ENCODE measurements around the gene FHAD1. TPM values are rescaled to one million over a fixed set of nuclear protein-coding genes. Genes with fewer than 3 reads are reported as not detected.
A peak's percentile ranks its signal among the peaks of the same experiment; 100 is the strongest.

FHAD1 gene
- total RNA-seq, 1 experiment from 2014 or later = 0.45 TPM

DNA sequence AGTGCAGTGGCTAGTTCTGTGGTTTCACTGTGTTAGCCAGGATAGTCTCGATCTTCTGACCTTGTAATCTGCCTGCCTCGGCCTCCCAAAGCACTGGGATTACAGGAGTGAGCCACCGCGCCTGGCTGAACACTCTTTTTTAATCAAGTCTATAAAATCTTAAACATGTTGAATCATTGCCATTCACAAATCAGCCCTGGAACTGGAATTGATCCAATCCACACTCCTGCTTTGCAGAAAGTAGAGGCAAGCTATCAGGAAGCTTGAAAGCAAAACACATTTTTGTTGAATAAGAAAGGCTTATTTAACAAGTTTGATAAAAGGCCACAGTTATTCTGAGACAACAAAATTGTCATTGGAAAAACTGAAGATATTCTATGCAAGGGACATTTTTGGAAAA is 144.3 kb downstream of the FHAD1 start:
- no peak overlapping the region for H3K27ac ChIP-seq (ENCODE audit: low read length)
- no peak overlapping the region for H2AFZ ChIP-seq (ENCODE audit: low read length)
- H3K9ac ChIP-seq (ENCODE audit: low read length) = no peak overlapping the region
- no peak for DNase-seq
- H3K4me3 ChIP-seq (ENCODE audit: low read length) = no peak overlapping the region
- no peaks in the 10 kb centered on the region for H3K79me2 ChIP-seq (ENCODE audit: low read length)
- no peaks in the 10 kb centered on the region for H3K4me1 ChIP-seq (ENCODE audit: low read length)
- H3K9me2 ChIP-seq (replicated peaks; ENCODE audit: insufficient read depth, low read length) = no peaks in the 10 kb centered on the region
- H4K20me1 ChIP-seq (ENCODE audit: insufficient read depth, low read depth, low read length) = no peaks in the 10 kb centered on the region
- no peaks in the 10 kb centered on the region for H3K27me3 ChIP-seq (ENCODE audit: low read length)
- no peaks in the 10 kb centered on the region for H3K36me3 ChIP-seq (ENCODE audit: insufficient read depth, low read length)
- no peak overlapping the region for H3K4me2 ChIP-seq (ENCODE audit: low read depth, low read length, poor library complexity, severe bottlenecking)
- no peaks in the 10 kb centered on the region for H3K9me3 ChIP-seq (ENCODE audit: low read length)

DNA sequence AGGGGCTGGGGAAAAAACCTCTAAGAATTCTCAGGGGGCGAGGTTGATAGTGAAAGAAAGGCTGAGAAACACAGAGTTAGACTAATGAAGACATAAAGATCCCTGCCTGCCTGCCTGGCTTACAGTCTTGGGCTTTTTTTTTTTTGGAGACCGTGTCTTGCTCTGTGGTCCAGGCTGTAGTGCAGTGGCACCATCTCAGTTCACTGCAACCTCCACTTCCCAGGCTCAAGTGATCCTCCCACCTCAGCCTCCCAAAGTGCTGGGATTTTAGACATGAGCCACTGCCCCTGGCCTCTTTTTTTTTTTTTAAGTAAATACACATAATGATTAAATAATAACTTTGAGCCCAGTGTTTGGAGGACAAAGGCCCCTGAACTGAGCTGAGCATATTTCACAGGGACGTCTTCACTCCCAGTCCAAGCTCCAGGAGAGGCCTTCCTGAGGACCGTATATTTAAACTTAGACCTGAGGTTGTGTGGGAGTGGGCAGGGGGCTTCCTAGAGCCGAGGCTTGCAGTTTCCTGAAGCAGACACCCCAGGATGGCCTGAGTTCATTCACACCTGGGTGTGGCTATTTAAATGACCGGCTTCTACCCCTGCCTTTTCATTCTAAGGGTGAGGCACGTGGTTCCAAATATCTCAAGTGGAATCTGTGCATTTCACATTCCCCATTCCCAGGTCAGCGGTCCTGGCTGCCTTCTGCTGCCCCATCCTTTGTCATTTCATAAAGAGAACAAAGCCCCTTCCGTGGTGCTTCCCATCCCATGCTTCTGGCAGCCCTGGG is 146.6 kb downstream of the FHAD1 start:
- no peaks in the 10 kb centered on the region for H3K9me3 ChIP-seq (ENCODE audit: low read length)
- no peak overlapping the region for H3K4me3 ChIP-seq (ENCODE audit: low read length)
- no peak overlapping the region for H2AFZ ChIP-seq (ENCODE audit: low read length)
- H3K9ac ChIP-seq (ENCODE audit: low read length) = no peak overlapping the region
- H3K79me2 ChIP-seq (ENCODE audit: low read length) = no peaks in the 10 kb centered on the region
- DNase-seq = no peak
- no peaks in the 10 kb centered on the region for H3K4me1 ChIP-seq (ENCODE audit: low read length)
- no peaks in the 10 kb centered on the region for H3K36me3 ChIP-seq (ENCODE audit: insufficient read depth, low read length)
- no peak overlapping the region for H3K27ac ChIP-seq (ENCODE audit: low read length)
- no peaks in the 10 kb centered on the region for H3K9me2 ChIP-seq (replicated peaks; ENCODE audit: insufficient read depth, low read length)
- H4K20me1 ChIP-seq (ENCODE audit: insufficient read depth, low read depth, low read length) = no peaks in the 10 kb centered on the region
- H3K27me3 ChIP-seq (ENCODE audit: low read length) = no peaks in the 10 kb centered on the region
- H3K4me2 ChIP-seq (ENCODE audit: low read depth, low read length, poor library complexity, severe bottlenecking) = no peak overlapping the region

DNA sequence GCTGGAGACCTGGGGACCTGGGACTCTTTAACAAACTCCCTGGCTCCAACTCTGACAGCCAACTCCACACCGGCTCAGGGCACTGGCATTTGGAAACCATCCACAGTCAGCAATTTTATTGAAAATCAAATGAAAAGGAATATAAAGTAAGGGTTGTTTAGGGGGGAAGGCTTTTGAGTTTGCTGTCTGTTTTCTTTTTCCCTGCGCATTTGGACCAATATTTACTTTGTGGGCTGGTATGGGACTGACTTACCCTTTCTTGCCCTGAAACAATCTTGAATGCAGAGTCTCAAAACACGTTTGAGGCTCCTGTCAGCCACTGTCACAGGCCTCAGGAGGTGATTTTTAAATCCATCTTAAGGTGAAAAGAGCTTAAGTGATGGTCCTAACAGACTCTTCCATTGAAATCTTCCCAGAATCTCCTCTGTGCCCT is 147.3 kb downstream of the FHAD1 start:
- no peaks in the 10 kb centered on the region for H3K27me3 ChIP-seq (ENCODE audit: low read length)
- H3K4me2 ChIP-seq (ENCODE audit: low read depth, low read length, poor library complexity, severe bottlenecking) = no peak overlapping the region
- no peak overlapping the region for H3K4me3 ChIP-seq (ENCODE audit: low read length)
- no peak overlapping the region for H3K9ac ChIP-seq (ENCODE audit: low read length)
- DNase-seq = no peak
- no peaks in the 10 kb centered on the region for H3K79me2 ChIP-seq (ENCODE audit: low read length)
- H3K4me1 ChIP-seq (ENCODE audit: low read length) = no peaks in the 10 kb centered on the region
- no peaks in the 10 kb centered on the region for H3K36me3 ChIP-seq (ENCODE audit: insufficient read depth, low read length)
- no peaks in the 10 kb centered on the region; the same call in 1 of the 2 replicates for H3K9me3 ChIP-seq (ENCODE audit: low read length)
- no peak overlapping the region for H2AFZ ChIP-seq (ENCODE audit: low read length)
- H3K27ac ChIP-seq (ENCODE audit: low read length) = no peak overlapping the region
- no peaks in the 10 kb centered on the region for H3K9me2 ChIP-seq (replicated peaks; ENCODE audit: insufficient read depth, low read length)
- no peaks in the 10 kb centered on the region for H4K20me1 ChIP-seq (ENCODE audit: insufficient read depth, low read depth, low read length)

DNA sequence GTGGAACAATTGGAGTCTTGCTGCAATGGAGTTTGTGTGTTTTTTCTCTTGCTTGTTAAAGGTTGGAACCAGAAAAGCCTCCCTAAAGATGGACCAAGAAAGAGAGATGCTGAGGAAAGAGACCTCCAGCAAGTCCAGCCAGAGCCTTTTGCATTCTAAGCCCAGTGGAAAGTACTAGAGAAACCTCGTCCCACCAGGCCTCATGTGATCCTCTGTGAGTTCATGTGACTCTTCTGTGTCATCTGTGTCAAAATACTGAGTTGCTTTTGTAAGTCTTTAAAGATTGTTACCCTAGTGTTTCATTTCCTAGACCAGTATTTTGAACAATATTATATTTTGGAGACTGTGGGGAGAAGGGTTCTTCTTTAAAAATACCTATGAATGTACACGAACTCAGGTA is 150.2 kb downstream of the FHAD1 start:
- Histone ChIP-seq H3K79me2 (ENCODE audit: low read length) (no peaks in the 10 kb centered on the region), H3K27me3 (ENCODE audit: low read length) (no peaks in the 10 kb centered on the region), H3K4me1 (ENCODE audit: low read length) (peaks cover 3% of the 10 kb centered on the region), H3K9ac (ENCODE audit: low read length) (no peak overlapping the region), H3K9me2 (replicated peaks; ENCODE audit: insufficient read depth, low read length) (no peaks in the 10 kb centered on the region), H3K4me3 (ENCODE audit: low read length) (no peak overlapping the region), H3K9me3 (ENCODE audit: low read length) (peaks cover 9% of the 10 kb centered on the region), H3K4me2 (ENCODE audit: low read depth, low read length, poor library complexity, severe bottlenecking) (no peak overlapping the region), H2AFZ (ENCODE audit: low read length) (no peak overlapping the region), H4K20me1 (ENCODE audit: insufficient read depth, low read depth, low read length) (no peaks in the 10 kb centered on the region), H3K27ac (ENCODE audit: low read length) (no peak overlapping the region), H3K36me3 (ENCODE audit: insufficient read depth, low read length) (peaks cover 2% of the 10 kb centered on the region; the same call in 1 of the 2 replicates)
- no peak for DNase-seq

DNA sequence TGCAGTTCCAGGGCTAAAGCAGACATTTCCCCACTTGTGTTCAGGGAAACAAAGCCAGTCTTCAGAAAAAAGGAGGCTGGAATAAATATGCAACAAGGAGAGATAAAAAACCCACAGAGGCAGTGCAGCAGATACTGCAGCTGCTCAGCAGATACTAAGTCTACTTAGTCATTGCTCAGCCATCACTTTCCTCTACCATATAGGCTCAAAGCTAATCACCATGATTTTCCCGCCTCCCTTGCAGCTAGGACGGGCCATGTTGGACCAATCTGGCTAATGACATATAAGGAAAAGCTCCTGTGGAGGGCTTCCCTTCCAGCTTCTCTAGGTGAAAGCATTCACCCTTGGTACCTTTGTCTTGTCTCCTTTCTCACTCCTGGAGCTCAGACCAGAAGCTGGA is 152.7 kb downstream of the FHAD1 start:
- no peaks in the 10 kb centered on the region for H3K9me2 ChIP-seq (replicated peaks; ENCODE audit: insufficient read depth, low read length)
- H3K36me3 ChIP-seq (ENCODE audit: insufficient read depth, low read length) = peaks cover 2% of the 10 kb centered on the region; the same call in 1 of the 2 replicates
- no peaks in the 10 kb centered on the region for H3K27me3 ChIP-seq (ENCODE audit: low read length)
- no peak overlapping the region for H3K9ac ChIP-seq (ENCODE audit: low read length)
- peaks cover 9% of the 10 kb centered on the region for H3K9me3 ChIP-seq (ENCODE audit: low read length)
- H3K4me1 ChIP-seq (ENCODE audit: low read length) = peaks cover 11% of the 10 kb centered on the region
- no peaks in the 10 kb centered on the region for H4K20me1 ChIP-seq (ENCODE audit: insufficient read depth, low read depth, low read length)
- no peaks in the 10 kb centered on the region for H3K79me2 ChIP-seq (ENCODE audit: low read length)
- H3K4me2 ChIP-seq (ENCODE audit: low read depth, low read length, poor library complexity, severe bottlenecking) = no peak overlapping the region
- H3K4me3 ChIP-seq (ENCODE audit: low read length) = no peak overlapping the region
- H3K27ac ChIP-seq (ENCODE audit: low read length) = no peak overlapping the region
- no peak overlapping the region for H2AFZ ChIP-seq (ENCODE audit: low read length)
- no peak for DNase-seq

DNA sequence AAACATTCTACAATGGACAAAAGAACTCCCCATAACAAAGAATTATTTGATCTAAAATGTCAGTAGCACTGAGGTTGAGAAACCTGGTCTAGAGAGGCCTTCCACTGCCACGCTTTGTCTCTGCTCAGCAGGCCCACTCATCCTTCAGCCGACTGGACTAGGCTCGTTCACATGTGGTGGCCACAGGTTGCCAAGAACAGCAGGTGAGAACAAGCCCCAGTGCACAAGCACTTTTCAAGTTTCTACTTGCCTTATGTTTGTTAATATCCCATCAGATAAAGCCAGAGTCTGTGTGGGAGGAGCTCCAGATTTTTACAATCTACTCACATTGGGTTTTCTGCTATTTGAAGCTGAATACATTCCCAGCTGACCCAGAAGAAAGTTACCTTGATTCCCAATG is 153.6 kb downstream of the FHAD1 start:
- H3K9me3 ChIP-seq (ENCODE audit: low read length) = peaks cover 9% of the 10 kb centered on the region
- H3K9me2 ChIP-seq (replicated peaks; ENCODE audit: insufficient read depth, low read length) = no peaks in the 10 kb centered on the region
- H3K79me2 ChIP-seq (ENCODE audit: low read length) = no peaks in the 10 kb centered on the region
- H3K36me3 ChIP-seq (ENCODE audit: insufficient read depth, low read length) = peaks cover 2% of the 10 kb centered on the region; the same call in 1 of the 2 replicates
- no peak overlapping the region for H3K9ac ChIP-seq (ENCODE audit: low read length)
- no peak overlapping the region for H3K4me2 ChIP-seq (ENCODE audit: low read depth, low read length, poor library complexity, severe bottlenecking)
- peaks cover 11% of the 10 kb centered on the region for H3K4me1 ChIP-seq (ENCODE audit: low read length)
- H3K27me3 ChIP-seq (ENCODE audit: low read length) = no peaks in the 10 kb centered on the region
- H3K27ac ChIP-seq (ENCODE audit: low read length) = no peak overlapping the region
- no peaks in the 10 kb centered on the region for H4K20me1 ChIP-seq (ENCODE audit: insufficient read depth, low read depth, low read length)
- DNase-seq = no peak
- H2AFZ ChIP-seq (ENCODE audit: low read length) = no peak overlapping the region
- H3K4me3 ChIP-seq (ENCODE audit: low read length) = no peak overlapping the region

GRCh38 chr1:15401391-15402055 is 154.5 kb downstream of the FHAD1 start:
- no peaks in the 10 kb centered on the region for H3K9me2 ChIP-seq (replicated peaks; ENCODE audit: insufficient read depth, low read length)
- no peaks in the 10 kb centered on the region for H3K79me2 ChIP-seq (ENCODE audit: low read length)
- H3K27ac ChIP-seq (ENCODE audit: low read length) = no peak overlapping the region
- H3K27me3 ChIP-seq (ENCODE audit: low read length) = no peaks in the 10 kb centered on the region
- H3K4me3 ChIP-seq (ENCODE audit: low read length) = no peak overlapping the region
- DNase-seq = no peak
- peaks cover 11% of the 10 kb centered on the region for H3K4me1 ChIP-seq (ENCODE audit: low read length)
- H3K9ac ChIP-seq (ENCODE audit: low read length) = no peak overlapping the region
- no peaks in the 10 kb centered on the region for H4K20me1 ChIP-seq (ENCODE audit: insufficient read depth, low read depth, low read length)
- peaks cover 2% of the 10 kb centered on the region; the same call in 1 of the 2 replicates for H3K36me3 ChIP-seq (ENCODE audit: insufficient read depth, low read length)
- peaks cover 9% of the 10 kb centered on the region for H3K9me3 ChIP-seq (ENCODE audit: low read length)
- no peak overlapping the region for H2AFZ ChIP-seq (ENCODE audit: low read length)
- no peak overlapping the region for H3K4me2 ChIP-seq (ENCODE audit: low read depth, low read length, poor library complexity, severe bottlenecking)

- H3K27ac ChIP-seq (ENCODE audit: low read length) = no peak overlapping the region
- H3K9ac ChIP-seq (ENCODE audit: low read length) = no peak overlapping the region
- H3K36me3 ChIP-seq (ENCODE audit: insufficient read depth, low read length) = peaks cover 2% of the 10 kb centered on the region; the same call in 1 of the 2 replicates
- H3K79me2 ChIP-seq (ENCODE audit: low read length) = no peaks in the 10 kb centered on the region
- peaks cover 9% of the 10 kb centered on the region for H3K9me3 ChIP-seq (ENCODE audit: low read length)
- H3K27me3 ChIP-seq (ENCODE audit: low read length) = no peaks in the 10 kb centered on the region
- no peak overlapping the region for H2AFZ ChIP-seq (ENCODE audit: low read length)
- peaks cover 11% of the 10 kb centered on the region for H3K4me1 ChIP-seq (ENCODE audit: low read length)
- H3K9me2 ChIP-seq (replicated peaks; ENCODE audit: insufficient read depth, low read length) = no peaks in the 10 kb centered on the region
- DNase-seq = peak; percentile 65
- H4K20me1 ChIP-seq (ENCODE audit: insufficient read depth, low read depth, low read length) = no peaks in the 10 kb centered on the region
- no peak overlapping the region for H3K4me3 ChIP-seq (ENCODE audit: low read length)
- H3K4me2 ChIP-seq (ENCODE audit: low read depth, low read length, poor library complexity, severe bottlenecking) = no peak overlapping the region
Measured at GRCh38 chr1:15402809-15403450, 155.9 kb downstream of the FHAD1 start.
